GM12872 (cell line): ENCODE results near the gene CLNK.

ENCODE experiments used
- TF ChIP-seq, protein P1 (sequence below): IDR thresholded peaks from 3 replicates; pipeline ENCODE4 v1.5.1; 2011; ENCODE audit warnings: low read depth, mild to moderate bottlenecking, low read length, moderate library complexity; ENCODE audit not compliant: insufficient read depth

Gene CLNK

GRCh38 chr4:10701702-10702460, 17.3 kb upstream of the CLNK start:
- TF ChIP-seq, protein P1, sequence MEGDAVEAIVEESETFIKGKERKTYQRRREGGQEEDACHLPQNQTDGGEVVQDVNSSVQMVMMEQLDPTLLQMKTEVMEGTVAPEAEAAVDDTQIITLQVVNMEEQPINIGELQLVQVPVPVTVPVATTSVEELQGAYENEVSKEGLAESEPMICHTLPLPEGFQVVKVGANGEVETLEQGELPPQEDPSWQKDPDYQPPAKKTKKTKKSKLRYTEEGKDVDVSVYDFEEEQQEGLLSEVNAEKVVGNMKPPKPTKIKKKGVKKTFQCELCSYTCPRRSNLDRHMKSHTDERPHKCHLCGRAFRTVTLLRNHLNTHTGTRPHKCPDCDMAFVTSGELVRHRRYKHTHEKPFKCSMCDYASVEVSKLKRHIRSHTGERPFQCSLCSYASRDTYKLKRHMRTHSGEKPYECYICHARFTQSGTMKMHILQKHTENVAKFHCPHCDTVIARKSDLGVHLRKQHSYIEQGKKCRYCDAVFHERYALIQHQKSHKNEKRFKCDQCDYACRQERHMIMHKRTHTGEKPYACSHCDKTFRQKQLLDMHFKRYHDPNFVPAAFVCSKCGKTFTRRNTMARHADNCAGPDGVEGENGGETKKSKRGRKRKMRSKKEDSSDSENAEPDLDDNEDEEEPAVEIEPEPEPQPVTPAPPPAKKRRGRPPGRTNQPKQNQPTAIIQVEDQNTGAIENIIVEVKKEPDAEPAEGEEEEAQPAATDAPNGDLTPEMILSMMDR, result no peak

DNA sequence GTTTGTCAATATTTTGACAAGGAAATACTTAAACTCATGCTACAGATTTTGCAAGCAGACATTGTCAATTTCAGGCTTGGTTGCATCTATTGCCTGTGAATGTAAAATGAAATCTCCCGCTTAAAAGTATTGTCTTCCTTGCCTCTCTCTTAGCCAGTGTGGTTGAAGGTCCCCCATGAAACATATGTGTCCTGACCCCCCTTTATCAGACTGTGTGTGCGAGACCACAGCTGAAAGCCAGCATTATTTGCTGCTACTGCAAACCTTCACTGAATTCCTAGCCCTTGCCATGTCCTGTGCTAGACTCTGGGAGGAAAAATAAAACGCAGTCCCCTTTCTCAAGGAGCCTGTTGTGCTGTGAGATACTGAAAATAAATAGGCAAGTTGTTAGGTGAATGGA, 16.6 kb upstream of the CLNK start:
- TF ChIP-seq, protein P1, result no peak

GRCh38 chr4:10698172-10698571, 13.6 kb upstream of the CLNK start:
- TF ChIP-seq, protein P1, result no peak

DNA sequence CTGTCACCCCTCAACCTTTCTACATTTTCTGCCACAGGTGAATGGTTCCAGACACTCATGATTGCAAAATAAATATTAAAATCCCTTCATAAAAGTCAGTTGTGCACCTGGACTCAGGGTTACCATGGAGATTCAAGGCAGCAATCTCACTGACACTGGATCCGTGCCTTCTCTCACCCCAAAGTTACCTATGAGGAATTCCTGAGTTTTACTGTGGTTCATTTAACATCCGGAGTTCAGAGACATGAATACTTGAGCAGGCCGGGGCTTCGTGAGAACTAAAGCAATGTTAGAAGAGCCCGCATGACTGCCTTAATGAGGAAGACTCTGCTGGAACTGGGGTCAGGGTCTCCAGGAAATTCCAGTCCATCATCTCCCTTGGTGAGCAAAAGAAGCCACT, 12.5 kb upstream of the CLNK start:
- TF ChIP-seq, protein P1, result no peak

GRCh38 chr4:10696253-10696652, 11.7 kb upstream of the CLNK start:
- TF ChIP-seq, protein P1, result no peak

DNA sequence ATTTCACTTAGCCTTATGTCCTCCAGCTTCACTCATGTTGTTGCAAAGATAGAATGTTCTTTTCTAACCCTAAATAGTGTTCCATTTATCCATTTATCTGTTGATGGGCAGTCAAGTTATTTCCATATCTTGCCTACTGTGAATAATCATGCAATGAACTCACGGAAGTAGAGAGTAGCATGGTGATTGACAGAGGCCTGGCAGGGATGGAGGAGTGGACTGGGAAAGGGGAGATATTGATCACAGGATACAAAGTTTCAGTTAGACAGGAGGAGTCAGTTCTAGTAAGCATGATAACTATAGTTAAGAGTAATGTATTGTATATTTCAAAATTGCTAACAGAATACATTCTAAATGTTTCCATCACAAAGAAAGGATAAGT, 10.3 kb upstream of the CLNK start:
- TF ChIP-seq, protein P1, result no peak

DNA sequence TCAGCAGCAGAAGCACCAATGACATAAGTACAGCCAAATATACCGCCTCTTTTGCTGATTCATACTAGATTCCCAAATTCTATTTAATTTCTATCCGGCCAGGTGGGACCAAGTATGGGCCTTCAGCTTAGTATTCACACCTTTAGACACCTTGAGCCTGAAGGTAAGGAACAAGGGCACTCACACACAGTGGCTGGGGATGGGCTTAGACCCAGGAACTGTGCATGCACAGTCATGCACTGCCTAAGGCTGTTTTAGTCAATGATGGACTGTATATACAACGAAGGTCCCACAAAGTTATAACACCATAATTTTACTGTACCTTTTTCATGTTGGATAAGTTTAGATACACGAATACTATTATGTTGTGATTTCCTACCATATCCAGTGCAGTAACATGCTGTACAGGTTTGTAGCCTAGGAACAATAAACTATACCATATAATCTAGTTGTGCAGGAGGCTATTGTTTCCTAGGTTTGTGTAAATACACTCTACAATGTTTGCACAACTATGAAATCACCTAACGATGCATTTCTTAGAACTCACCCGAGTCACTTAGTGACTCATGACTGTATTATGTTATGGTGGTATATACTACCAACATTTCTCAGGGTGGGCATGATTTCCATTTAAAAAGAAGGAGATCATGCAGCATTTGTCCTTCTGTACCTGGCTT, 9.7 kb upstream of the CLNK start:
- TF ChIP-seq, protein P1, result no peak
